ENCODE data around the gene ATR. TPM values are rescaled to one million over a fixed set of nuclear protein-coding genes. Genes with fewer than 3 reads are reported as not detected.

The ATR gene
- total and polyA plus RNA-seq, 8 donors: 8.2 to 16.6 (median 11.3) TPM

DNA sequence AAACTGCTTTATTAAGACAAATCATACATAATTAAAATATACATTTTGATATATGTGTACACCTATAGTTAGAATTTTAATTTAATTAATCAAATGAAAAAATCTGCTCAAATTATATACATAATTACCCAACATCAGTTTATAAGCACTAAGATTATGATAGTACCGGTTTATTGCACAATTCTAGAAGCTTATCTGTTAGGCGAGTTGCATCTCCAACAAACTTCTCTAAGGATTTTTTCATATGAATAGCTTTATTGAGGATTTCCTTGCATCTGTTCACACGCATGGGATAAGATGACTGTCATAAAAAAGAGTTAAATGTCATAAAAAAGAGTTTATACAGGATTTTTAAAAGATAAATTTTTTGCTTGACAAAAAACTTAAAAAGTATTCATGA lies 110.8 kb downstream of the ATR start:
- no peaks in the 10 kb centered on the region for H3K27me3 ChIP-seq
- H3K4me3 ChIP-seq: no peak overlapping the region
- no peak for FAIRE-seq
- intact Hi-C loops (cut with DNase I): no loop called here
- ATAC-seq: no peak
- no peaks in the 10 kb centered on the region for H3K36me3 ChIP-seq
- H3K9me3 ChIP-seq: no peaks in the 10 kb centered on the region
- 93 to 96% methylated on average over 3 of the region's 3 CpGs for WGBS, 2 donors
- no peaks in the 10 kb centered on the region for H3K4me1 ChIP-seq
- H3K27ac ChIP-seq: no peak overlapping the region
- TF ChIP-seq, protein P1, sequence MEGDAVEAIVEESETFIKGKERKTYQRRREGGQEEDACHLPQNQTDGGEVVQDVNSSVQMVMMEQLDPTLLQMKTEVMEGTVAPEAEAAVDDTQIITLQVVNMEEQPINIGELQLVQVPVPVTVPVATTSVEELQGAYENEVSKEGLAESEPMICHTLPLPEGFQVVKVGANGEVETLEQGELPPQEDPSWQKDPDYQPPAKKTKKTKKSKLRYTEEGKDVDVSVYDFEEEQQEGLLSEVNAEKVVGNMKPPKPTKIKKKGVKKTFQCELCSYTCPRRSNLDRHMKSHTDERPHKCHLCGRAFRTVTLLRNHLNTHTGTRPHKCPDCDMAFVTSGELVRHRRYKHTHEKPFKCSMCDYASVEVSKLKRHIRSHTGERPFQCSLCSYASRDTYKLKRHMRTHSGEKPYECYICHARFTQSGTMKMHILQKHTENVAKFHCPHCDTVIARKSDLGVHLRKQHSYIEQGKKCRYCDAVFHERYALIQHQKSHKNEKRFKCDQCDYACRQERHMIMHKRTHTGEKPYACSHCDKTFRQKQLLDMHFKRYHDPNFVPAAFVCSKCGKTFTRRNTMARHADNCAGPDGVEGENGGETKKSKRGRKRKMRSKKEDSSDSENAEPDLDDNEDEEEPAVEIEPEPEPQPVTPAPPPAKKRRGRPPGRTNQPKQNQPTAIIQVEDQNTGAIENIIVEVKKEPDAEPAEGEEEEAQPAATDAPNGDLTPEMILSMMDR (IDR thresholded peaks at IDR 0.05): no peak
- no peak for DNase-seq

DNA sequence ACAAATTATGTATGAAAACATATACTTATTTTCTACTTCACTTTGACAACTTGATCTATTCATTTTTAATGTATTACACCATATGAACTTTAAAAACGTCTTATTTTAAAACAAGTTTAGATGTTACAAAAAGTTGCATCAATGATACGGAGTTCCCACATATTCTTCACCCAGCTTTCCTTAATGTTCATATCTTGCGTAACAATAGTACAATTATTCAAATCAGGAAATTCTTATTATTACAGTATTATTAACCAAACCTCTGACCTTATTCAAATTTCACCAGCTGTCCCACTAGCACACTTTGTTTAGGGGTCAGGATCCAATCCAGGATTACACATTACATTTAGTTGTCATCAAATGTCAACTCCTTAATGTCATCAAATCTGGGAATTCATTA lies 117.8 kb downstream of the ATR start:
- ATAC-seq (no peak), FAIRE-seq (no peak), DNase-seq (no peak)
- intact Hi-C loops (cut with DNase I): no loop called here
- H3K27ac ChIP-seq: no peak overlapping the region
- no peak overlapping the region for H3K4me3 ChIP-seq
- TF ChIP-seq, protein P1 (IDR thresholded peaks at IDR 0.05): no peak
- WGBS, 2 donors: 81 to 84% methylated on average over 3 of the region's 3 CpGs
- peaks cover 0 to 9% (median 0%) of the 10 kb centered on the region in 3 donors for H3K36me3 ChIP-seq
- no peaks in the 10 kb centered on the region for H3K4me1 ChIP-seq
- H3K27me3 ChIP-seq: no peaks in the 10 kb centered on the region
- H3K9me3 ChIP-seq: no peaks in the 10 kb centered on the region

DNA sequence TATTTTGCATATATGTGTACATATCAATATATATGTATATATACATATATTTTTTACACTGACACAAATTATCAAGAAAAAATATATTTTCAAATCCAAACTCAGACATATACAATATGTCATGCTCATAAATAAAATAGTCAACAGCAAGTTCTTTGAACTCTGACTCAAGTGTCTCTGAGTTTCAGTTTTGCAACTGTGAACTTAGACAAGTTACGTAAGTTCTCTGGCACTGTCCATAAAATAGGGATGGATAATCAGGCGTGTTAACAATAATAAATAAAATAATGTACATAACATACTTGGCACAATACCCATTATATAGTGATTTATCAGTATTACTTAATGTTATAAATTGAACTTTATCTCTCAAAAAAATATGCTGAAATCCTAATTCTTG lies 118.6 kb downstream of the ATR start:
- 89 to 90% methylated on average over 2 of the region's 2 CpGs for WGBS, 2 donors
- ATAC-seq (no peak), FAIRE-seq (no peak), DNase-seq (no peak)
- no peaks in the 10 kb centered on the region for H3K4me1 ChIP-seq
- no peak overlapping the region for H3K4me3 ChIP-seq
- H3K27me3 ChIP-seq: no peaks in the 10 kb centered on the region
- peaks cover 0 to 9% (median 0%) of the 10 kb centered on the region in 3 donors for H3K36me3 ChIP-seq
- TF ChIP-seq, protein P1 (IDR thresholded peaks at IDR 0.05): no peak
- no peaks in the 10 kb centered on the region for H3K9me3 ChIP-seq
- H3K27ac ChIP-seq: no peak overlapping the region
- intact Hi-C loops (cut with DNase I): no loop called here

DNA sequence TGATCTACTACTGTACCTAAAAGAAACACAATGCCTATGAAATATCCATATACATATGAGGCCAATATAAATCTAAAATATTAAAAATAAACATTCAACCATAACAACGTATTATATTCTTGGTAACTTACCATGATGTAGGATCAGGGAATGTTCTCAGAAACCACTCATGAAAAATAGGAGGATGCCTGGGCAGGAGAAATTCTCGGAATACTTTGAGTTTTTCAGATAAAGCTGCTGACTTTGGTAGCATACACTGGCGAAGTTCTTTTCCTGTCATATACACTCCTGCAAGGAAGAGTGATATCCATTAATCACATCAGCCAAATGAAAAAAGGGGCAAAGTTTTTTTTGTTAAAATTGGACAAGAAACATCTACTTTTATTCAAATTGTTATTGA lies 119.4 kb downstream of the ATR start:
- 70 to 86% methylated on average over 3 of the region's 3 CpGs for WGBS, 2 donors
- Histone ChIP-seq H3K27me3 (no peaks in the 10 kb centered on the region), H3K9me3 (no peaks in the 10 kb centered on the region), H3K4me3 (no peak overlapping the region), H3K36me3 (peaks cover 0 to 9% (median 0%) of the 10 kb centered on the region in 3 donors), H3K27ac (no peak overlapping the region), H3K4me1 (no peaks in the 10 kb centered on the region)
- no peak for ATAC-seq
- DNase-seq: no peak
- TF ChIP-seq, protein P1 (IDR thresholded peaks at IDR 0.05): no peak
- peak; percentile 23 for FAIRE-seq
- intact Hi-C loops (cut with DNase I): no loop called here

DNA sequence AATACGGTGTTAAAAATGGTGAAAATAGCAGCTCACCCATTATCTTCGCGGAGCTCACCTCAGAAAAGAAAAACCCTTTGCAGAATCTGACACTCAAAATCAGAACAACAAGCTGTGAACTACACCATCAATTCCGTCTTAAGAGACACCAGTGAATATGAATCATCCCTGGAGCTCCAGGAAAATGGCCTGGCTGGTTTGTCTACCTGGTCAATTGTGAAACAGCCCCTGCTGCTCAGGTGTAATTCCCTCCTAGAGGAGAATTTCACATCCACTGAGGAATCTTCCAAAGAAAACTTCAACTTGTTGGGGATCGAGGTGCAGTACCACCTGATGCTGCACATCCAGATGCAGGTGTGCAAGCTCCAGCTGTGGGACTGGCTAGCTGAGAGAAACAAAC lies 127.7 kb downstream of the ATR start:
- no peak for ATAC-seq
- TF ChIP-seq, protein P1 (IDR thresholded peaks at IDR 0.05): no peak
- intact Hi-C loops (cut with DNase I): no loop called here
- WGBS, 2 donors: 89 to 91% methylated on average over 5 of the region's 5 CpGs
- H3K36me3 ChIP-seq: no peaks in the 10 kb centered on the region
- H3K27ac ChIP-seq: no peak overlapping the region
- H3K27me3 ChIP-seq: no peaks in the 10 kb centered on the region
- no peak for DNase-seq
- no peak for FAIRE-seq
- no peak overlapping the region for H3K4me3 ChIP-seq
- peaks cover 5 to 11% (median 9%) of the 10 kb centered on the region in 3 donors for H3K4me1 ChIP-seq
- no peaks in the 10 kb centered on the region for H3K9me3 ChIP-seq
